ENCODE data around the gene ATP6V1G2.

- TF ChIP-seq EZH2phosphoT487 (IDR thresholded peaks at IDR 0.05; ENCODE audit: insufficient read depth, low read depth): no peak
- TF ChIP-seq EZH2 (IDR thresholded peaks at IDR 0.05; ENCODE audit: insufficient read depth, poor library complexity, severe bottlenecking): no peak
These were observed 50.8 kb downstream of the ATP6V1G2 start for GRCh38 chr6:31495580-31495979.

Measured in GM23248 (cell line).